ENCODE measurements around the gene SULT1A3.

DNA sequence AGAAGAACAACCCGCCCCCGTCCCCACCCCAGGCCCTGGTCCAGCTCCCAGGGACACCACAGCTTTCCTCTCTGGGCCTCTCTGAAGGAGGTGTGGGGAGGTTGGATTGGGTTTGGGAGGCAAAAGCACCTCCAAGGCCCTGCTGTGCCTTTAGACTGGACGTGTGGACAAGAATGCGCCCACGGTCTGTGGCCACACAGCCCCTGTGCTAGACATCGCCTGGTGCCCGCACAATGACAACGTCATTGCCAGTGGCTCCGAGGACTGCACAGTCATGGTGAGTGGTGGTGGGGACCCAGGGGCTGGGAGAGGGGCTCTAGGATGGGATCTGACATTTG is 12.6 kb upstream of the SULT1A3 start:
- TF ChIP-seq, protein P1, sequence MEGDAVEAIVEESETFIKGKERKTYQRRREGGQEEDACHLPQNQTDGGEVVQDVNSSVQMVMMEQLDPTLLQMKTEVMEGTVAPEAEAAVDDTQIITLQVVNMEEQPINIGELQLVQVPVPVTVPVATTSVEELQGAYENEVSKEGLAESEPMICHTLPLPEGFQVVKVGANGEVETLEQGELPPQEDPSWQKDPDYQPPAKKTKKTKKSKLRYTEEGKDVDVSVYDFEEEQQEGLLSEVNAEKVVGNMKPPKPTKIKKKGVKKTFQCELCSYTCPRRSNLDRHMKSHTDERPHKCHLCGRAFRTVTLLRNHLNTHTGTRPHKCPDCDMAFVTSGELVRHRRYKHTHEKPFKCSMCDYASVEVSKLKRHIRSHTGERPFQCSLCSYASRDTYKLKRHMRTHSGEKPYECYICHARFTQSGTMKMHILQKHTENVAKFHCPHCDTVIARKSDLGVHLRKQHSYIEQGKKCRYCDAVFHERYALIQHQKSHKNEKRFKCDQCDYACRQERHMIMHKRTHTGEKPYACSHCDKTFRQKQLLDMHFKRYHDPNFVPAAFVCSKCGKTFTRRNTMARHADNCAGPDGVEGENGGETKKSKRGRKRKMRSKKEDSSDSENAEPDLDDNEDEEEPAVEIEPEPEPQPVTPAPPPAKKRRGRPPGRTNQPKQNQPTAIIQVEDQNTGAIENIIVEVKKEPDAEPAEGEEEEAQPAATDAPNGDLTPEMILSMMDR (IDR thresholded peaks at IDR 0.05): no peak
- TF ChIP-seq POLR2A (IDR thresholded peaks at IDR 0.05): no peak

Measured in right lobe of liver (tissue), 4 donors.